ENCODE measurements around the gene TMC3.
"Not testable (repeated sequence)": the region's sequence is repeated elsewhere in the genome, so short reads cannot be mapped to it uniquely, and the experiment has no call there.

TMC3 gene

GRCh38 chr15:81373775-81374395 lies at the start of gene TMC3:
TSS of gene TMC3 (minus strand) at chr15:81374213. CDS start at chr15:81374077, 136 bp downstream.
- in situ Hi-C loops (cut with MboI; ENCODE audit: low sequenced_read_pairs) = no loop called here

DNA sequence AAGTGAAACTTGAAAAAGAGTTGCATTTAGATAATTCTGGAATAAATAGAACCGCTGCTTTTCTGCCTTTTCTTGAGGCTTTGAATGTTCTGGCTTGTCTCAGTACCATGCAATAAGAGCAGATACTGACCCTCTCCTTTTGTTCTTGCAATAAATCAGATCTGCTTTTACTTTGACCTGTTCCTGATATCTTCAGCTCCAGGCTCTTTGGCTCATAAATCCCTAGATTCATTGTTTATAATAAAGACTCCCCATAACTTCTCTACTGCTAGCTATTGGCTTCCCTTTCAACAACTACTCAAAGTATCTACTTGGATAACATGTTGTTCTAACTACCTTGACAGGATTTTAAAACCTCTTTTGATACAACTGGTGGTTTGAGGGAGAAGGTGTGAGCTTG lies 47.4 kb upstream of the TMC3 start:
- in situ Hi-C loops (cut with MboI; ENCODE audit: low sequenced_read_pairs) = no loop called here

- in situ Hi-C loops (cut with MboI; ENCODE audit: low sequenced_read_pairs) = no loop called here
Measured at GRCh38 chr15:81419332-81419943, 45.4 kb upstream of the TMC3 start.

DNA sequence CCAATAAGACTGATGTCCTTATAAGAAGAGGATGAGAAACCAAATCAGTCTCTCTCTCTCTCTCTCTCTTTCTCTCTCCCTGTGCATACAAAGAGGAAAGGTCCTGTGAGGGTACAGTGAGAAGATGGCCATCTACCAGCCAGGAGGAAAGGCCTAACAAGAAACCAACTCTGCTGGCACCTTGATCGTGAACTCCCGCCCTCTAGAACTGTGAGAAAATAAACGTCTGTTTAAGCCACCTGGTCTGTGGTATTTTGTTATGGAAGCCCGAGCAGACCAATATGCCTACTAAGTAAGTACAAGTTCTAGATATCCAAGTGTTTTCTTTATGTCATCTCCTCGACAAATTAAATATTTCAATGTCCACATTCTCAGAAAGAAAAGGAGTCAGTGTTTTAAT lies 44.9 kb upstream of the TMC3 start:
- in situ Hi-C loops (cut with MboI; ENCODE audit: low sequenced_read_pairs) = no loop called here

GRCh38 chr15:81418444-81418843 lies 44.4 kb upstream of the TMC3 start:
- in situ Hi-C loops (cut with MboI; ENCODE audit: low sequenced_read_pairs) = no loop called here

- in situ Hi-C loops (cut with MboI; ENCODE audit: low sequenced_read_pairs) = not testable (repeated sequence)
Measured at GRCh38 chr15:81414274-81414968, 40.4 kb upstream of the TMC3 start.

DNA sequence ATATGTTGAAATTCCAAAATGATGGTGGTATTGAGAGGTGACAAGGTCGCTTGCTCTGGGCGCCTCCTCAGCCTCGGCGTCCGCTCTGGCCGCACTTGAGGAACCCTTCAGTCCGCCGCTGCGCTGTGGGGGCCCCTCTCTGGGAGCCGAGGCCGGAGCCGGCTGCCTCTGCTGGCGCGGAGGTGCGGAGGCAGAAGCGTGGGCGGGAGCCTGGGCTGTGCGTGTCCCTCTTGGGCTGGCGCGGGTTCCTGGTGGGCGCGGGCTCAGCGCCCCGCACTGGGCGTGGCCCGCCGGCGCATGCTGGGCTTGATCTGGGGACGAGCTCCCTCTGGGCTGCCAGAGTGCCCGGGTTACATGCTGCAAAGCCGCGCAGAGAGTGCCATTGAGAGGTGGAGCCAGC lies 39.8 kb upstream of the TMC3 start:
- in situ Hi-C loops (cut with MboI; ENCODE audit: low sequenced_read_pairs) = no loop called here

DNA sequence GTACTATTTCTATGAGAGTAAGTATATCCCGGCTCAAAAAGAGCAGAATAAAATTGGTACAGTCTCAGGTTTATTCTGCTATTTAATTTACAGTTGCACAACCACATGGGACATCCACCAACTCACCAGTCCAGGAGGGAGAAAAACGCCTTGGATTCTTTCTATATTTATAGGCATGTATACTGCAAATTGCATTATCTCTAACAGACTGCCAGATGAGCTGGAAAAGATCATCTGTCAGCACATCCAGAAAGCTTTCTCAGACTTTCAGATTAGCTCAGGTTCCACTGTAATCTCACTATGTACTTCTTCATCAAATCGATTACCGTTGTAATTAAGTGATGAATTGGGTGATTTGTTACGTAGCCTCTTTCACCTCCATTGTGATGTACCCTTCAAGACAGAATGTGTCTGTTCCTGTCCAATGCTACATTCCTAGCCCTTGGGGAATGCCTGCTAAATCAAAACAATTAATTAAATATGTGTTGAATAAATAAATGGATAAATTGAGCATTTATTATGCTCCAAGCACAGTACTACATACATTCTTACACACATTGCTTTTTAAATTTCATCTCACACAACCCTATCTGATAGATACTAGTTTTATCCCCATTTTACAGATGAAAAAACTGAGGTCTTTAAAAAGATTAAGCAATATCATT lies 38.1 kb upstream of the TMC3 start:
- in situ Hi-C loops (cut with MboI; ENCODE audit: low sequenced_read_pairs) = no loop called here

DNA sequence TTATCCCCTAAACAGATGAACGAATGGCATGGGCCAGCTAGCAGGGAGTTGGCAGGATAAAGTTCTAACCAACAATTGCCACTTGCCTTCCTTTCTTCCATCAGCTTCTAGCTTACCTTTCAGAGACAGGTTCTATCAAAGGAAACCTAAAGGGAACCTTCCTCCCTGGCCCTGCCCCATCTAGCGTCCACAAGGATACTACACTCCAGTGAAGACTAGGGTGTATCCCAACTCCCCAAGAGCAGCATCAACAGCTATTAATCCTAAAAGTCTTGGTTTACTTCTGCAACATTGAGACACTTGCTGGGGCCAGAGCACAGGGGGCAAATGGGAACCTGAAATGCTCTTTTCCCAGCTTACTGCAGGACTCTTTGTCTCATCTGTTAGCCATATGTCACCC lies 37.0 kb upstream of the TMC3 start:
- in situ Hi-C loops (cut with MboI; ENCODE audit: low sequenced_read_pairs) = no loop called here

GRCh38 chr15:81410318-81410753 lies 36.3 kb upstream of the TMC3 start:
- in situ Hi-C loops (cut with MboI; ENCODE audit: low sequenced_read_pairs) = no loop called here

DNA sequence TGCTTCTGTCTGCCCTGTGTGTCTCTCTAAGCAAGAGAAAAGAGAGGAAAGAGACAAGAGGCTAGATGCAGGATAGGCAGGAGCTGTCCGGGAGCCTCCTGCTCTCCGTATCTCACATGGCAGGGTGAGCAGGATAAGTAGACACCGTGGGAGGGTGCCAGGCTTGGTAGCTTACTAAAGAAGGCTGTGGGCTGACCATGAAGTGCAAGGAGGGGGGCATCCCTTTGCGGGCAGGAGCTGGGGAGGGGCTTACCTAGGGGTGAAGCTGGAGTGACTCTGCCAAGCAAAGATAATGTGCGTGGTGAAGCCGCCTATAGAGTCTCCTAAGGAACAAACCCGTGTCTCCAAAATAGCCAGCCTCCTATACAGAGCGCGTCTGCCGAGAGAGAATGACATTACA lies 33.7 kb upstream of the TMC3 start:
- in situ Hi-C loops (cut with MboI; ENCODE audit: low sequenced_read_pairs) = loop anchor here (10.0 kb wide), 1 partner anchor 143 kb away; no protein-coding TSS in a partner anchor

- in situ Hi-C loops (cut with MboI; ENCODE audit: low sequenced_read_pairs) = loop anchor here (10.0 kb wide), 1 partner anchor 142 kb away; no protein-coding TSS in a partner anchor
Measured at GRCh38 chr15:81407176-81407575, 33.2 kb upstream of the TMC3 start.

DNA sequence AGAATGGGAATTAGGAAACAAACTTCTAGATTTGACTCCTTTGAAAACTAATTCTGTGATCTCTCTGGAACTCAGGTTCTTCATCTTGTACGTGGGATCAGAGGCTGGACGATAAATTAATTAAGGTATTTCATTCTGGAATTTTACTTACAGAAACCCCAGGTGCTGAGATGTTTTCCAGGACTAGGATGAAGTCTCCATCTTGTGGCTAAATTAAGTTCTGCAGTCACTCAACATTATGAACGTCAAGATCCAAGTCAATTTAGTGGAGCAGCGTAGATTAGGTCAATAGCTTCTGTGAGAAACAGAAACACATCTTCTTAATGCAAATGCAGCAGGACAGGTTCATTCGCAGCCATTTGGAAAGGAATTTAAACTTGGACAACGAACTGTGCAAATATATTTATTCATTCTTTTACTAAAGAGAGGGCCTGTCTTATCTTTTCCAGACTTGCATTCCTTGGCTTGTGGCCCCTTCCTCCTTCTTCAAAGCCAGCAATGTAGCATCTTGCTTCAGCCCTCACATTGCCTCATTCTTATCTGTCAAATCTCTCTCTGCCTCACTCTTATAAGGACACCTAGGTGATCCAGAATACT lies 26.7 kb upstream of the TMC3 start:
- in situ Hi-C loops (cut with MboI; ENCODE audit: low sequenced_read_pairs) = loop anchor here (10.0 kb wide), 1 partner anchor 136 kb away; no protein-coding TSS in a partner anchor

- in situ Hi-C loops (cut with MboI; ENCODE audit: low sequenced_read_pairs) = no loop called here
Measured at GRCh38 chr15:81398910-81399551, 25.0 kb upstream of the TMC3 start.

- in situ Hi-C loops (cut with MboI; ENCODE audit: low sequenced_read_pairs) = no loop called here
Measured at GRCh38 chr15:81398456-81398855, 24.4 kb upstream of the TMC3 start.

DNA sequence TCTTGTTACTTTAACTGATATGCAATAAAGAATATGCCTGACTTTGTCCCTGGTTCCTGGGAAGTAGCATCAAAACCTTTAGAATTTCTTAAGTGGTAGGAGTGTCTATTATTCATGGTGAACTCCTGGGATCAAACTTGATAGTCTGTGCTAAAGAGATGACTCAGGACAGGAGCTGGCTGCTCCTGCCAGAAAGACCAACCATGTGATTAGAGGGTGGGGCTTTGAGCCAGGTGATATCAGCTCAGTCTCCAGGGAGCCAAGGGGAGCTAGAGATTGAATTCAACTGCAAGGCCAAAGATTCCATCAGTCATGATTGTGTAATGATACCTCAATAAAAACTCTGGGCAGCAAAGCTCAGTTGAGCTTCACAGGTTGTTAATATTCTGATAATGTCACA lies 20.6 kb upstream of the TMC3 start:
- in situ Hi-C loops (cut with MboI; ENCODE audit: low sequenced_read_pairs) = no loop called here

DNA sequence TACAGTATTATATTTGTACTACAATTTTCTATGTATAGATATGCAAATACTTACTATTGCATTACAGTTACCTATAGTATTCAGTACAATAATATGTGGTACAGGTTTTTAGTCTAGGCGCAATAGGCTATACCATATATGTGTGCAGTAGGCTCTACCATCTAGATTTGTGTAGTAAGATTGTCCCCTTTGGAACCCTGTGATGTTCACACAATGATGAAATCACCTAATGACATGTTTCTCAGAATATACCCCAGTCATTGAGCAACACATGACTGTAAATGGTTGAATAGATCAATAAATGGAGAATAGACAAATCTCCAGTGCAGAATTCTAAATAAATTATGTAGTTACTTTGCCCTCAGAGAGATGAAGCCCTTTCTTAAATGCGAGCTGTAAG lies 17.6 kb upstream of the TMC3 start:
- in situ Hi-C loops (cut with MboI; ENCODE audit: low sequenced_read_pairs) = no loop called here

- in situ Hi-C loops (cut with MboI; ENCODE audit: low sequenced_read_pairs) = no loop called here
Measured at GRCh38 chr15:81388436-81388770, 14.4 kb upstream of the TMC3 start.

DNA sequence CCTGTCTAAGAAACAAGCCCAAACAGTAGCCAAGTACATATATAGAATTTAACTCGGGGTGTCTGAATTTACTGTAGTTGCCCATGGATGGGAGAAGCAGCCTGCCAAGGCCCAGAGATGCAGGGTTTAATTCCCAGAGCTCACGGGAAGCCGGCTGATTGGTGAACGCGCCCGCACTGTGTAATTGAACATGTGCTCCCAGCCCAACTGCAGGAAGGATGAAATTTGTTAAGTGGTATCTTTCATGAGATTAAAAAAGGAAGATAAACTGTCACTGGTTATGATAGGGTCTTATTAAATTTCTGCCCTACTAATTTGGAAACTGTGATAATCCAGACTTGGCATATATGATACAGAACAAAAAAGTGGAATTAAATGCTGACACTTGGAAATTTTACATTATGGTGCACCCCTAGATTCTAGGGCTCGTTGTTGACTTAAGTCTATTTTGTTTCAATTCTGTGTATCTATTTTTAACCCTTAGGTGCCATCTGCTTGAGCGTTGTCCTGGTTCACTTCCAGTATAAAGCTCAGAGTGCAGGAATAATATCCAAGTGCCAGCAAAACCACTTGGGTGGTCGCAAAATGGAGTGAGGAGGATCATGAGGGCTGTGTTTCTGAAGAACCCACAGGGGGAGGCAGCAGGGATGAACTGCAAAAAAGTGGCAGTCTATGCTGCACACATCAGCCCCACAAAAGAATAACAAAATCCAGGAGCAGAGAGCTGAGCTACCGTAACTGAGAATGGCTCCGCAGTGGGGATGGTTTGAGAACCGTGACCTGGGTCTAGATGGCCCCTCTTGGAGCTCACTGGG lies 13.8 kb upstream of the TMC3 start:
- in situ Hi-C loops (cut with MboI; ENCODE audit: low sequenced_read_pairs) = no loop called here

- in situ Hi-C loops (cut with MboI; ENCODE audit: low sequenced_read_pairs) = no loop called here
Measured at GRCh38 chr15:81386947-81387346, 12.9 kb upstream of the TMC3 start.

All from HL-60/S4 treated with retinoic acid at 250 ng/mL for 4 days and 3 days (cell line).